HepG2 (cell line): ENCODE measurements around the gene TYMP. TPM values are rescaled to one million over a fixed set of nuclear protein-coding genes. Genes with fewer than 3 reads are reported as not detected.
A peak's percentile ranks its signal among the peaks of the same experiment; 100 is the strongest.

Experiments
- CENPT ChIP-seq: sonication (generic); formaldehyde crosslinking; IDR thresholded peaks from 2 replicates; pipeline ENCODE4 v1.8.0; 2022; ENCODE audit warnings: low read depth, mild to moderate bottlenecking, moderate library complexity, missing genetic modification reagents
- DMAP1 ChIP-seq: IDR thresholded peaks from 2 replicates; pipeline ENCODE4 v1.6.1; 2016
- FOXJ3 ChIP-seq: sonication (generic); formaldehyde crosslinking; IDR thresholded peaks from 2 replicates; pipeline ENCODE4 v1.4.0; 2020; ENCODE audit warnings: missing genetic modification reagents, mild to moderate bottlenecking, borderline replicate concordance
- HIC2 ChIP-seq: sonication (generic); formaldehyde crosslinking; IDR thresholded peaks from 2 replicates; pipeline ENCODE4 v1.9.0; 2022; ENCODE audit warnings: low read depth, missing genetic modification reagents
- MAFK ChIP-seq, 2 experiments: IDR thresholded peaks in 1 of 2; conservative IDR thresholded peaks in 1 of 2; 2 replicates each; pipeline ENCODE4 v1.6.1; 2011; ENCODE audit warnings: improper control_type of control experiment in 2 of 2, low read length in 2 of 2
- POLR2AphosphoS5 ChIP-seq: IDR thresholded peaks from 2 replicates; pipeline ENCODE4 v1.6.1; 2012; ENCODE audit warnings: low read depth, low read length
- RFXAP ChIP-seq: sonication (generic); formaldehyde crosslinking; IDR thresholded peaks from 2 replicates; pipeline ENCODE4 v1.4.0; 2020; ENCODE audit warnings: missing genetic modification reagents, borderline replicate concordance
- SP1 ChIP-seq, 2 experiments: fragments of 450-650 bp in 1 of 2; sonication (generic) in 1 of 2; formaldehyde crosslinking in 1 of 2; IDR thresholded peaks; 2 replicates each; pipeline versions ENCODE4 v1.4.0 to v1.6.1; 2016 to 2020; ENCODE audit warnings: missing genetic modification reagents in 1 of 2
- XBP1 ChIP-seq: sonication (generic); formaldehyde crosslinking; IDR thresholded peaks from 2 replicates; pipeline ENCODE4 v1.5.0; 2020; ENCODE audit warnings: missing genetic modification reagents
- ZBTB2 ChIP-seq: sonication (generic); formaldehyde crosslinking; IDR thresholded peaks from 2 replicates; pipeline ENCODE4 v1.8.0; 2022; ENCODE audit warnings: low read depth, missing genetic modification reagents
- ZEB1 ChIP-seq: IDR thresholded peaks from 2 replicates; pipeline ENCODE4 v1.6.1; 2012; ENCODE audit warnings: mild to moderate bottlenecking, low read depth, inconsistent platforms; ENCODE audit not compliant: insufficient replicate concordance
- ZMYM4 ChIP-seq: sonication (generic); formaldehyde crosslinking; IDR thresholded peaks from 2 replicates; pipeline ENCODE4 v1.8.1; 2023; ENCODE audit warnings: mild to moderate bottlenecking, missing genetic modification reagents
- ZNF20 ChIP-seq: sonication (generic); formaldehyde crosslinking; IDR thresholded peaks from 2 replicates; pipeline ENCODE4 v1.4.0; 2020; ENCODE audit warnings: mild to moderate bottlenecking, moderate library complexity, missing genetic modification reagents
- ZNF274 ChIP-seq: sonication (generic); formaldehyde crosslinking; IDR thresholded peaks from 2 replicates; pipeline ENCODE4 v1.5.1; 2020; ENCODE audit warnings: mild to moderate bottlenecking, missing genetic modification reagents
- ZNF496 ChIP-seq: sonication (generic); formaldehyde crosslinking; IDR thresholded peaks from 2 replicates; pipeline ENCODE4 v1.8.1; 2023; ENCODE audit warnings: mild to moderate bottlenecking, moderate library complexity, missing genetic modification reagents; ENCODE audit not compliant: insufficient replicate concordance
- ZNF503 ChIP-seq: sonication (generic); formaldehyde crosslinking; IDR thresholded peaks from 2 replicates; pipeline ENCODE4 v1.4.0; 2020; ENCODE audit warnings: missing genetic modification reagents
- ZNF543 ChIP-seq: sonication (generic); formaldehyde crosslinking; IDR thresholded peaks from 2 replicates; pipeline ENCODE4 v1.4.0; 2020; ENCODE audit warnings: mild to moderate bottlenecking, missing genetic modification reagents
- polyA plus RNA-seq, 8 experiments: library from polyadenylated mRNA; depleted of rRNA in 3 of 8; stranded (reverse) in 7 of 8; unstranded in 1 of 8; fragments of >200 nt; fragmentation: Illumina TruSeq in 4 of 8; extraction: Trizol in 4 of 8; gene quantifications; 2 replicates each; pipeline versions ENCODE4 v1.2.1 to v1.2.3, GENCODE V29; 2011 to 2016; ENCODE audit warnings: low read depth in 4 of 8, missing spikeins in 1 of 8, mixed read lengths in 1 of 8; ENCODE audit not compliant: insufficient read depth in 1 of 8
- total RNA-seq, 5 experiments: library from RNA; depleted of rRNA; stranded (reverse); fragments of >200 nt; fragmentation: Illumina TruSeq; extraction: Trizol; gene quantifications; 2 replicates each; pipeline ENCODE4 v1.2.3, GENCODE V29; 2016; ENCODE audit warnings: low read depth in 1 of 5
- TF ChIP-seq, protein P1 (sequence below): IDR thresholded peaks from 2 replicates; pipeline ENCODE4 v1.6.1; 2012; ENCODE audit warnings: inconsistent platforms
- TF ChIP-seq, protein P2 (sequence below): sonication (generic); formaldehyde crosslinking; IDR thresholded peaks from 2 replicates; pipeline ENCODE4 v1.8.0; 2022; ENCODE audit warnings: missing genetic modification reagents, mild to moderate bottlenecking, moderate library complexity, borderline replicate concordance
- TF ChIP-seq, protein P3 (sequence below): sonication (generic); formaldehyde crosslinking; IDR thresholded peaks from 2 replicates; pipeline ENCODE4 v1.5.0; 2020; ENCODE audit warnings: missing genetic modification reagents

TYMP gene
- total and polyA plus RNA-seq, 2 of the 13 experiments (the other 11 are each of a cell fraction or from before 2014, with no cell fraction given) = 3.9 to 4.3 TPM

DNA sequence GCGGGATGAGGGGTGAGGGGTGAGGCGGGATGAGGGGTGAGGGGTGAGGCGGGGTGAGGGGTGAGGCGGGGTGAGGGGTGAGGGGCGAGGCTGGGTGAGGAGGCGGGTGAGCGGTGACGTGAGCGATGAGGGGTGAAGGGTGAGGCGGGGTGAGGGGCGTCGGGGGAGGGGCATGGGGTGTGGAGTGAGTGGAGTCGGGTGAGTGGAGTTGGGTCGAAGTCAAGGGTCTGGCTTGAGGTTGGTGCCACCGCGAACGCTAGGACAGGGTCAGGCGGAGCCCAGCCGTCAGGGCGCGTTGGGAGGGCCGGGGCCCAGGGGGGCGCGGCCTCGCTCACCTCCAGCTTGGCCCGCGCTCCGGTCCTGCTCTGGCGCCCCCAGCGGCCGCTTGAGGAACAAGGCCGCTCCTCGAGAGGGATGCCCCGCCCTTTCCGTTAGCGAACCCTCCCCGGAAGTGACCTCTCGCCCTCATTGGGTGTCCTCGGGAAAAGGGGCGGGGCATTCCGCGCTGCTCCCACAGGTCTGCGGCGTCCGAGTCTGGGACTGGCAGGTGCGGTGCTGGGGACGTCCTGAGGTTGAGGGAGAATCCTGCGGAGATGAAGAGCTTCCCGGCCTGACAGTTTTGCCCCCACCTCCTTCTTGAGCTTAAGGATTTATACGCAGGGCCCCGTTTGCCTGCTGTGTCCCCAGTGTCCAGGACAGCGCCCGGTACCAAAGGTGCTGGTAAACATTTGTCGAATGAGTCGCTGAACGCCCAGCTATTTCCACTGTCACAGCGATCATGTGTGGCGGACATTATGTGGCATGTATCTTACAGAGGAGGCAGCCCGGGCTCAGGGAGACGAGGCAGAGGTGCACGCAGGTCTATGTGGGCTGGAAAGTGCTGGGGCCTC is 33.0 kb upstream of the TYMP start, which contains the start of gene SYCE3 (continued):
- TF ChIP-seq ZNF20 (CRISPR knock-in tag) (no peak), ZNF274 (no peak), ZNF543 (CRISPR knock-in tag) (no peak), ZNF503 (CRISPR knock-in tag) (no peak), HIC2 (CRISPR knock-in tag) (no peak), CENPT (CRISPR knock-in tag) (no peak), MAFK (conservative IDR thresholded peaks at IDR 0.05 in 1 of 2, IDR thresholded peaks at IDR 0.05 in 1 of 2; ENCODE audit: low read length in 2 of 2) (no peak), ZEB1 (peak; percentile 33), RFXAP (CRISPR knock-in tag) (0 out of 2 replicates have a peak, but pooled peaks have one; percentile 33), ZBTB2 (CRISPR knock-in tag) (no peak), DMAP1 (CRISPR knock-in tag) (peak; percentile 38; the same call in 1 of the 2 replicates), ZMYM4 (CRISPR knock-in tag) (peak; percentile 67), POLR2AphosphoS5 (peak; percentile 75), XBP1 (CRISPR knock-in tag) (no peak), FOXJ3 (CRISPR knock-in tag) (no peak), SP1 (IDR thresholded peaks at IDR 0.05) (no peak), SP1 (CRISPR knock-in tag; IDR thresholded peaks at IDR 0.05) (peak; percentile 95), ZNF496 (CRISPR knock-in tag) (no peak)
- TF ChIP-seq, protein P1, sequence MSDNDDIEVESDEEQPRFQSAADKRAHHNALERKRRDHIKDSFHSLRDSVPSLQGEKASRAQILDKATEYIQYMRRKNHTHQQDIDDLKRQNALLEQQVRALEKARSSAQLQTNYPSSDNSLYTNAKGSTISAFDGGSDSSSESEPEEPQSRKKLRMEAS = peak; percentile 77; the same call in 1 of the 2 replicates
- TF ChIP-seq, protein P2, sequence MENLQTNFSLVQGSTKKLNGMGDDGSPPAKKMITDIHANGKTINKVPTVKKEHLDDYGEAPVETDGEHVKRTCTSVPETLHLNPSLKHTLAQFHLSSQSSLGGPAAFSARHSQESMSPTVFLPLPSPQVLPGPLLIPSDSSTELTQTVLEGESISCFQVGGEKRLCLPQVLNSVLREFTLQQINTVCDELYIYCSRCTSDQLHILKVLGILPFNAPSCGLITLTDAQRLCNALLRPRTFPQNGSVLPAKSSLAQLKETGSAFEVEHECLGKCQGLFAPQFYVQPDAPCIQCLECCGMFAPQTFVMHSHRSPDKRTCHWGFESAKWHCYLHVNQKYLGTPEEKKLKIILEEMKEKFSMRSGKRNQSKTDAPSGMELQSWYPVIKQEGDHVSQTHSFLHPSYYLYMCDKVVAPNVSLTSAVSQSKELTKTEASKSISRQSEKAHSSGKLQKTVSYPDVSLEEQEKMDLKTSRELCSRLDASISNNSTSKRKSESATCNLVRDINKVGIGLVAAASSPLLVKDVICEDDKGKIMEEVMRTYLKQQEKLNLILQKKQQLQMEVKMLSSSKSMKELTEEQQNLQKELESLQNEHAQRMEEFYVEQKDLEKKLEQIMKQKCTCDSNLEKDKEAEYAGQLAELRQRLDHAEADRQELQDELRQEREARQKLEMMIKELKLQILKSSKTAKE (CRISPR knock-in tag) = no peak
- TF ChIP-seq, protein P3, sequence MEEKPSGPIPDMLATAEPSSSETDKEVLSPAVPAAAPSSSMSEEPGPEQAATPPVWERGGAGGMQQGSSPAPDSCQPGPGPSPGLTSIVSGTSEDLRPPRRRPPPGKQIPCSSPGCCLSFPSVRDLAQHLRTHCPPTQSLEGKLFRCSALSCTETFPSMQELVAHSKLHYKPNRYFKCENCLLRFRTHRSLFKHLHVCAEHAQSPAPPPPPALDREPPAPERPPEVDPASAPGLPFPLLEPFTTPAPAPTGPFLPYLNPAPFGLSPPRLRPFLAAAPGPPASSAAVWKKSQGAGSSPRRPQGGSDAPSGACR (CRISPR knock-in tag) = no peak
